GM21786 (cell line): ENCODE results near the gene EYS.
"Not testable (repeated sequence)": the region's sequence is repeated elsewhere in the genome, so short reads cannot be mapped to it uniquely, and the experiment has no call there.

Experiments used
- ATAC-seq: cut with Tn5 transposase; IDR thresholded peaks from one replicate; pipeline ENCODE4 v1.9.1; 2021; ENCODE audit not compliant: unreplicated experiment

EYS gene

DNA sequence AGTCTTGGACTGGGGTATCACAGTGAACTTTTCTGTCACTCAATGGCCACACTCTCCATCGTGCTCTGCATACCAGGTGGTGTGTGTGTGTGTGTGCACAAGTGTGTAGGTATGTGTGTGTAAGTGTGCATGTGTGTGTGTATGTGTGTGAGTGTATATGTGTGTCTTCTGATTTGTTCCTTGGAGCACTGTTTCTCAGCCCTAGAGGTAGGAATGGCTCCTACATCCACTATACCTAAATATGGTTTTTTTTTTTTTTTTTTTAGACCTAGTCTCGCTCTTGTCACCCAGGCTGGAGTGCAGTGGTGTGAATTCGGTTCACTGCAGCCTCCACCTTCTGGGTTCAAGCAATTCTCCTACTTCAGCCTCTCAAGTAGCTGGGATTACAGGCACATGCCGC lies 1834.8 kb downstream of the EYS start:
- no peak for ATAC-seq

DNA sequence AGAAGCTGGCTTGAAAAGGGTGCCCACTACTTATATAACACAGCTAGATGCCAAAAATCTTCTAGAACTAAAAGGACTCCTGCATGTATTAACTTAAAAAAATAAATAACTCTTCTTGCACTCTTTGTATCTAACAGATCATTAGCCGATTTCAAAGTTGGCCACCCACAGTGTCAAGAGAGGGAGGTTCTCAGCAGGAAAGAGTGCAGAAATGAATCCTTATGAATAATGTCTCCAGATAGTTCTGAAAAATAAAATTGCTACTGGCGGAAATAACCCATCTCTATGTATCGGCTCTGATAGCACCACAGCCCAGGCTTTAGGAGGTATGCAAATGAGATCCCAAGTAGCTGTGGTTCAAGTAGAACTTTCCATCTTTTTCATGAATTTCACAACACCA lies 1838.7 kb downstream of the EYS start:
- no peak for ATAC-seq

DNA sequence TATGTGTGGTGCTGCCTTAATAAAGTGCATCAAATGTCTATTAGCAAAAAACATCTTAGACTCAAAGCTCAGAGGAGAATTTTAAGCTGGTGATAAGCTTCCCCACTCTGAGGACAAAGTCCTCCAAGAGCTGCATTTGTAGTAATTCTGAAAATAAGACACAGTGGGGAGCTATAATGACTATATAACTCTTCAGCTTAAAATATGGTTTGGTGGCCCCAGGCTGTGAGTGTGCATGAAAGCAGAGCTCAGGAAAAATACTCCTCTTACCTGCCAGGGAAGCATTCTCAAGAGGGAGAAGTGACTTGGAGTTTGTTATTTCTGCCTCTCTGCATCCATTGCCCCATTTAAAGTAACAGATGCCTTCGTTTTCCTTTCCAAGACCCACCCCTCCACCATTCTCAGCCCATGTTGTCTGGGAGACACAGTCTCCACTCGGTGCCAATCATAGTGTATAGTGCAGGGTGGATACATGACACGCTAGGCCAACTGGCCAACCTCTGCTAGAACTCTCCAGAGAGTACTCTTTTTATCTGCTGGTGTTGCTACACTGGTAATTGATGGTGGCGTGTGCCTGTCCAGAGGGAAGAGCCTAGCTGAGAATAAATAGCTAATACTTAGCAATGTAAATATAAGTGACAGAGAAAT lies 1842.2 kb downstream of the EYS start:
- ATAC-seq = no peak

- ATAC-seq = no peak
Measured at GRCh38 chr6:63864061-63864460, 1843.0 kb downstream of the EYS start.

GRCh38 chr6:63862486-63863198 lies 1844.4 kb downstream of the EYS start:
- no peak for ATAC-seq

GRCh38 chr6:63859528-63859927 lies 1847.5 kb downstream of the EYS start:
- no peak for ATAC-seq

- no peak for ATAC-seq
Measured at GRCh38 chr6:63858691-63859090, 1848.3 kb downstream of the EYS start.

- ATAC-seq = no peak
Measured at GRCh38 chr6:63856271-63856670, 1850.8 kb downstream of the EYS start.

DNA sequence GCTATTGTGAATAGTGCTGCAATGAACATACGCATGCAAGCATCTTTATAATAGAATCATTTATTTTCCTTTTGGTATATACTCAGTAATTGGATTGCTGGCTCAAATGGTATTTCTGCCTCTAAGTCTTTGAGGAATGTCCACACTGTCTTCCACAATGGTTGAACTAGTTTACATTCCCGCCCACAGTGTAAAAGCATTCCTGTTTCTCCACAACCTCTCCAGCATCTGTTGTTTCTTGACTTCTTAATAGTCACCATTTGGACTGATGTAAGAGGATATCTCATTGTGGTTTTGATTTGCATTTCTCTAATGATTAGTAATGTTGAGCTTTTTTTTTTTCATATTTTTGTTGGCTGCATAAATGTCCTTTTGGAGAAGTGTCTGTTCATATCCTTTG lies 1862.7 kb downstream of the EYS start:
- no peak for ATAC-seq

- no peak for ATAC-seq
Measured at GRCh38 chr6:63839485-63839884, 1867.5 kb downstream of the EYS start.

DNA sequence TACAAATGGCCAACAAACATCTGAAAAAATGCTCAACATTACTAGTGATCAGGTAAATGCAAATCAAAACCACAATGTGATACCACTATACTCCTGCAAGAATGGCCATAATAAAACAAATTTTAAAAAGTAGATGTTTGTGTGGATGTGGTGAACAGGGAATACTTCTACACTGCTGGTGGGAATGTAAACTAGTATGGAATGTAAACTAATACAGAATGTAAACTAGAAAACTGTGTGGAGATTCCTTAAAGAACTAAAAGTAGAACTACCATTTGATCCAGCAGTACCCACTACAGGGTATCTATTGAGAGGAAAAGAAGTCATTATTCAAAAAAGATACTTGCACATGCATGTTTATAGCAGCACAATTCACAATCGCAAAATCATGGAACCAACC lies 1878.3 kb downstream of the EYS start:
- not testable (repeated sequence) for ATAC-seq

DNA sequence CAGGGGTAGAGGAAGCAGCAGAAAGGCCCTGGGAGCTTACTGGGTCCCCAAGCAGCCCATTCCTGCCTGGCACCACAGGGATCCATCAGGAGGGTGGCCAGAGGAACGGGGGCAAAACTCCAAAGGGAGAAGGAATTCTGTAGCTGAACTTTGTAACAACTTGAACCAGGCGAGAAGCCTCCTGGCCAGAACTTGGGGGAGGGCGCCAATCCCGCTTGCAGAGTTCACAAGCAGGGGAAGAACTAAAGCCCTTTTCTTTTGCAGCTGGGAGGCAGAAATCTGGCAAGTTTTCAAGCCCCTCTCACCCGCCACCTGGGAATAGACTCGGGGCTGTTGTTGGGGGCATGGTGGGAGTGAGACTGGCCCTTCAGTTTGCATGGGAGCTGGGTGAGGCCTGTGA lies 1882.3 kb downstream of the EYS start:
- ATAC-seq = no peak

DNA sequence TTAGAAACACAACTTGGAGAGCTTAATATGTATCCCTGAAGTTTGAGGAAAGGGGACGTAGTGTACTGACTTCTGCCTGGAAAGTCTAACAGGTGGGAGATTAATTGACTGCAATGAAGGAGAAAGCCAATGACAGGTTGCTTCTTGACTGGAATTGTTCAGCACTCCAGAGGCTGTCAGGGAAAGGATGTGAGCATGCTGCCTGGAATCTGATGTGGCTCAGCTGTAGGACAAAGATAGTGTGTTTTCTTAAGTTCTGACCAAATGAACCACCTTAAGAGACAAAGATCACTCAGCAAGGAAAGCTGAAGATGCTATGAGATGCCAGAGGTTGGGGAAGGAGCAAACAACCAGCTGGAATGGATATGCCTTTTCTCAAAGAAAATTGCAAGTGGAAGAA lies 1885.6 kb downstream of the EYS start:
- ATAC-seq = no peak

DNA sequence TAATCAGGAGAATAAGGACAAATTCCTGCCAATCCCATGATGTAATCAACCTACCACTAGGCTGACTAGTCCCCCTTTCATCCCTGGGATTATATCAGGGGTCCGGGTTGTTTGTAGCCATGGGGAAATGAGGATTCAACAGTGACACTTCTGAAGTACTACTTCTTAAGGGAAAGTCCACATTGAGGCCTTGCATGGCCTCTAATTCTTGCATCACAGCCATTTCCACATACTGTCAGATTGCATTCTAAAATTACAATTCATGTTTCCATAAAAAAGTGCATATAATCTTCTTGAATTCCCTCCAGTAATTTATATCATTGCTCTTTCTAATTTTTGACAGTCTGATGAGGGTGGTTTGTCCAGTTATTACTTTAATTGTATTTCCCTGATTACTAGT lies 1887.2 kb downstream of the EYS start:
- no peak for ATAC-seq

DNA sequence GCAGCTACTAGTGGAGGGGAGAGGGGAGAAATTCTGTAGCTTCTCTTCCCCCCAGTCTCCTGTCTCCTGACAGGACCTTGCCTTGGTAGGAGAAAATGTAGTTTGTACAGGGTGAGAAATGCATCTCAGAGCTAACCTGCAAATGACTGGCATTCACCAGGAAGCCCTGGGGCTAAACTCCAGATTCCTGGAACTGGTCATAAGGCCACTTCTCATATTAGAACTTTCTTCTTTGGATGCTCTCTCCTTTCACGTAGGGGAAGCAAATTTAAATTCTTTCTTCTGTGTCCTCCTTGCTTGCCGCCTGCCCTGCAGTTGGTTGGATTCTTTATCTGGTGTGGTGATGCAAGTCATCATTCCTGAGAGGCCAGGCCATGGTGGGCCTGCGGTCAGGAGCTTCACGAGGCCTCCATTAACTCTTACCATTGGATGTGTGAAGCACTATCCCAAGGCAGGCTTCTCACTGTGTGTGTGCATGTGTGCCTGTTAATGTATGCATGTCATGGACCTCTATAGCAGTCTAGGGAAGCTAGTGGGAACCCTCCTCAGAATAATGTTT lies 1889.5 kb downstream of the EYS start:
- ATAC-seq = no peak

GRCh38 chr6:63816982-63817436 lies 1890.0 kb downstream of the EYS start:
- no peak for ATAC-seq

- no peak for ATAC-seq
Measured at GRCh38 chr6:63816401-63816981, 1890.5 kb downstream of the EYS start.

GRCh38 chr6:63814459-63814858 lies 1892.6 kb downstream of the EYS start:
- ATAC-seq = no peak

- no peak for ATAC-seq
Measured at GRCh38 chr6:63813566-63814120, 1893.4 kb downstream of the EYS start.

DNA sequence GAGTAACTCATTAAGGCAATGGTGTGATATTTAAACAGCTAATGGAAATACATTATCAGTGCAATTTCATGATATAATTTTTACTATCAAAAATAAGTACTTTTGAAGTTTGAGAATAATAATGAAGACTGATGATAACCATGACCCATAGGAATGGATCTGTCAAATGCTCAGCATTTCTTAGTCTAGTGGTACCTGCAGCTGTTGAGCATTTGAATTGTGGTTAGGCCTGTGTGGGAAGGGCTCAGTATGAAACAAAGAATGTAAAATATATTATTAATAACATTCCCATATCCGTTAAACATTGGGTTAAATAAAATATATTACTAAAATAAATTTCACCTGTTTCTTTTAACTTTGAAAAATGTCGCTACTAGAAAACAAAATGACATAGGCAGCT lies 1898.5 kb downstream of the EYS start:
- ATAC-seq = no peak

DNA sequence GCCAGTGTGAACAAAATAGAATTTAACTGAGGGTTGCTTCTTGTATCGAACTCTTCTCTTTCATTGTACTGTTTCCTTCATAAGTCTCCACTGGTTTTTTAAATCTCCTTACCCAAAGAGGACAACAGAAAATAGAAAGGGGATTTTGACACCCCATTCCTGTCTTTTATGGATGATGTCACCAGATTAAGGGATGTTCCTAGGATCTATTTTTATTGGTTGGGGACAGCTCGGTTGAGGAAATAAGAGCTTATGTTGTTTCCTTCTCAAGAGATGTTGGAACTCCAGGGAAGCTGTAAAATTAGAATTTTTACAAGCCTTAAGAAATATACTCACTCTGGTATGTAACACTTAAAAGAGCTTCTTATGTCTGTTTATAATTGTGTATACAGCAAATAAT lies 1900.0 kb downstream of the EYS start:
- ATAC-seq = no peak

GRCh38 chr6:63806573-63806913 lies 1900.5 kb downstream of the EYS start:
- no peak for ATAC-seq
